ENCODE measurements around the gene DOCK2. TPM values are rescaled to one million over a fixed set of nuclear protein-coding genes. Genes with fewer than 3 reads are reported as not detected.

Gene DOCK2
- total RNA-seq, 1 experiment from 2014 or later, result 3.5 TPM

- Histone ChIP-seq H3K9me3 (replicated peaks) (no peaks in the 10 kb centered on the region), H3K27ac (no peak overlapping the region), H3K27me3 (replicated peaks) (no peaks in the 10 kb centered on the region), H3K4me3 (no peak overlapping the region), H3K36me3 (no peaks in the 10 kb centered on the region), H3K4me1 (replicated peaks) (0 out of 2 replicates have a peak, but pooled peaks cover 4% of the 10 kb centered on the region)
- DNase-seq (ENCODE audit: low read depth in 1 of 2, low spot score in 2 of 2), result no peak
Observed at GRCh38 chr5:169862391-169862811, 225.3 kb downstream of the DOCK2 start.

- Histone ChIP-seq H3K4me1 (replicated peaks) (0 out of 2 replicates have a peak, but pooled peaks cover 4% of the 10 kb centered on the region), H3K36me3 (no peaks in the 10 kb centered on the region), H3K9me3 (replicated peaks) (no peaks in the 10 kb centered on the region)
Observed at GRCh38 chr5:169864483-169864882, 227.4 kb downstream of the DOCK2 start.

GRCh38 chr5:169867347-169867746 is 230.3 kb downstream of the DOCK2 start:
- no peaks in the 10 kb centered on the region for H3K27me3 ChIP-seq (replicated peaks)
- no peak for DNase-seq (ENCODE audit: low read depth in 1 of 2, low spot score in 2 of 2)

More at GRCh38 chr5:169864483-169864882, 227.4 kb downstream of the DOCK2 start:
- no peak for DNase-seq (ENCODE audit: low read depth in 1 of 2, low spot score in 2 of 2)
- Histone ChIP-seq H3K4me3 (no peak overlapping the region), H3K27me3 (replicated peaks) (no peaks in the 10 kb centered on the region), H3K27ac (no peak overlapping the region)

GRCh38 chr5:169869066-169869465 is 232.0 kb downstream of the DOCK2 start:
- DNase-seq (ENCODE audit: low read depth in 1 of 2, low spot score in 2 of 2), result no peak
- no peaks in the 10 kb centered on the region for H3K9me3 ChIP-seq (replicated peaks)
- H3K27me3 ChIP-seq (replicated peaks), result no peaks in the 10 kb centered on the region
- no peak overlapping the region for H3K27ac ChIP-seq
- H3K36me3 ChIP-seq, result no peaks in the 10 kb centered on the region
- H3K4me3 ChIP-seq, result no peak overlapping the region
- H3K4me1 ChIP-seq (replicated peaks), result no peaks in the 10 kb centered on the region

More at GRCh38 chr5:169867347-169867746, 230.3 kb downstream of the DOCK2 start:
- Histone ChIP-seq H3K9me3 (replicated peaks) (no peaks in the 10 kb centered on the region), H3K4me1 (replicated peaks) (no peaks in the 10 kb centered on the region), H3K4me3 (no peak overlapping the region), H3K36me3 (no peaks in the 10 kb centered on the region), H3K27ac (no peak overlapping the region)

- Histone ChIP-seq H3K4me3 (no peak overlapping the region), H3K4me1 (replicated peaks) (no peaks in the 10 kb centered on the region), H3K27ac (no peak overlapping the region), H3K9me3 (replicated peaks) (no peaks in the 10 kb centered on the region), H3K27me3 (replicated peaks) (no peaks in the 10 kb centered on the region), H3K36me3 (no peaks in the 10 kb centered on the region)
- no peak for DNase-seq (ENCODE audit: low read depth in 1 of 2, low spot score in 2 of 2)
Observed at GRCh38 chr5:169870211-169870610, 233.1 kb downstream of the DOCK2 start.

- Histone ChIP-seq H3K27me3 (replicated peaks) (no peaks in the 10 kb centered on the region), H3K4me3 (no peak overlapping the region), H3K36me3 (no peaks in the 10 kb centered on the region), H3K9me3 (replicated peaks) (no peaks in the 10 kb centered on the region), H3K4me1 (replicated peaks) (0 out of 2 replicates have a peak, but pooled peaks cover 3% of the 10 kb centered on the region), H3K27ac (no peak overlapping the region)
- DNase-seq (ENCODE audit: low read depth in 1 of 2, low spot score in 2 of 2), result no peak
Observed at GRCh38 chr5:169871826-169872490, 234.9 kb downstream of the DOCK2 start.

GRCh38 chr5:169873642-169874041 is 236.6 kb downstream of the DOCK2 start:
- H3K4me3 ChIP-seq, result no peak overlapping the region
- H3K4me1 ChIP-seq (replicated peaks), result 0 out of 2 replicates have a peak, but pooled peaks cover 3% of the 10 kb centered on the region
- no peak overlapping the region for H3K27ac ChIP-seq
- H3K9me3 ChIP-seq (replicated peaks), result no peaks in the 10 kb centered on the region
- no peaks in the 10 kb centered on the region for H3K36me3 ChIP-seq
- no peaks in the 10 kb centered on the region for H3K27me3 ChIP-seq (replicated peaks)
- DNase-seq (ENCODE audit: low read depth in 1 of 2, low spot score in 2 of 2), result no peak

- Histone ChIP-seq H3K4me1 (replicated peaks) (0 out of 2 replicates have a peak, but pooled peaks cover 3% of the 10 kb centered on the region), H3K27me3 (replicated peaks) (no peaks in the 10 kb centered on the region), H3K27ac (no peak overlapping the region), H3K4me3 (no peak overlapping the region), H3K36me3 (no peaks in the 10 kb centered on the region), H3K9me3 (replicated peaks) (no peaks in the 10 kb centered on the region)
- no peak for DNase-seq (ENCODE audit: low read depth in 1 of 2, low spot score in 2 of 2)
Observed at GRCh38 chr5:169874621-169875020, 237.5 kb downstream of the DOCK2 start.

GRCh38 chr5:169875091-169875728 is 238.1 kb downstream of the DOCK2 start:
- no peak for DNase-seq (ENCODE audit: low read depth in 1 of 2, low spot score in 2 of 2)
- H3K9me3 ChIP-seq (replicated peaks), result no peaks in the 10 kb centered on the region
- H3K4me3 ChIP-seq, result no peak overlapping the region
- H3K4me1 ChIP-seq (replicated peaks), result 0 out of 2 replicates have a peak, but pooled peaks cover 3% of the 10 kb centered on the region
- no peak overlapping the region for H3K27ac ChIP-seq
- no peaks in the 10 kb centered on the region for H3K27me3 ChIP-seq (replicated peaks)
- H3K36me3 ChIP-seq, result no peaks in the 10 kb centered on the region

GRCh38 chr5:169875731-169876130 is 238.7 kb downstream of the DOCK2 start:
- Histone ChIP-seq H3K36me3 (no peaks in the 10 kb centered on the region), H3K27ac (no peak overlapping the region), H3K4me1 (replicated peaks) (0 out of 2 replicates have a peak, but pooled peaks cover 3% of the 10 kb centered on the region), H3K4me3 (no peak overlapping the region), H3K27me3 (replicated peaks) (no peaks in the 10 kb centered on the region), H3K9me3 (replicated peaks) (no peaks in the 10 kb centered on the region)
- DNase-seq (ENCODE audit: low read depth in 1 of 2, low spot score in 2 of 2), result no peak

- no peaks in the 10 kb centered on the region for H3K36me3 ChIP-seq
- H3K9me3 ChIP-seq (replicated peaks), result no peaks in the 10 kb centered on the region
- DNase-seq (ENCODE audit: low read depth in 1 of 2, low spot score in 2 of 2), result no peak
- no peak overlapping the region for H3K4me3 ChIP-seq
- H3K27ac ChIP-seq, result 0 out of 2 replicates have a peak overlapping the region, but pooled peaks have one; percentile 7
- no peaks in the 10 kb centered on the region for H3K27me3 ChIP-seq (replicated peaks)
- peaks cover 3% of the 10 kb centered on the region; the same call in 1 of the 2 replicates for H3K4me1 ChIP-seq (replicated peaks)
Observed at GRCh38 chr5:169876386-169876785, 239.3 kb downstream of the DOCK2 start.

GRCh38 chr5:169880012-169880663 is 243.1 kb downstream of the DOCK2 start:
- peaks cover 9% of the 10 kb centered on the region for H3K4me1 ChIP-seq (replicated peaks)
- no peak overlapping the region for H3K27ac ChIP-seq
- DNase-seq (ENCODE audit: low read depth in 1 of 2, low spot score in 2 of 2), result no peak
- H3K9me3 ChIP-seq (replicated peaks), result no peaks in the 10 kb centered on the region
- no peaks in the 10 kb centered on the region for H3K27me3 ChIP-seq (replicated peaks)
- H3K36me3 ChIP-seq, result no peaks in the 10 kb centered on the region
- no peak overlapping the region for H3K4me3 ChIP-seq

GRCh38 chr5:169880785-169881184 is 243.7 kb downstream of the DOCK2 start:
- no peaks in the 10 kb centered on the region for H3K27me3 ChIP-seq (replicated peaks)
- H3K36me3 ChIP-seq, result no peaks in the 10 kb centered on the region
- DNase-seq (ENCODE audit: low read depth in 1 of 2, low spot score in 2 of 2), result no peak
- H3K27ac ChIP-seq, result no peak overlapping the region
- H3K4me1 ChIP-seq (replicated peaks), result peaks cover 9% of the 10 kb centered on the region
- H3K4me3 ChIP-seq, result no peak overlapping the region
- no peaks in the 10 kb centered on the region for H3K9me3 ChIP-seq (replicated peaks)
